Activated CD4-positive, alpha-beta T cell treated with anti-CD3 and anti-CD28 coated beads, Interleukin-2, Interleukin-4, amounts not matched to agents 100 ng/mL and 50 ng/mL, durations not matched to agents 16 hours and 8 hours (primary cell): ENCODE data around the gene RILP.

Experiments
- DNase-seq: peaks from one replicate; pipeline ENCODE4 v3.0.0-alpha.2; 2020; ENCODE audit warnings: low spot score

Gene RILP

GRCh38 chr17:1629504-1630310, 20.0 kb downstream of the RILP start:
- DNase-seq: peak; percentile 75

DNA sequence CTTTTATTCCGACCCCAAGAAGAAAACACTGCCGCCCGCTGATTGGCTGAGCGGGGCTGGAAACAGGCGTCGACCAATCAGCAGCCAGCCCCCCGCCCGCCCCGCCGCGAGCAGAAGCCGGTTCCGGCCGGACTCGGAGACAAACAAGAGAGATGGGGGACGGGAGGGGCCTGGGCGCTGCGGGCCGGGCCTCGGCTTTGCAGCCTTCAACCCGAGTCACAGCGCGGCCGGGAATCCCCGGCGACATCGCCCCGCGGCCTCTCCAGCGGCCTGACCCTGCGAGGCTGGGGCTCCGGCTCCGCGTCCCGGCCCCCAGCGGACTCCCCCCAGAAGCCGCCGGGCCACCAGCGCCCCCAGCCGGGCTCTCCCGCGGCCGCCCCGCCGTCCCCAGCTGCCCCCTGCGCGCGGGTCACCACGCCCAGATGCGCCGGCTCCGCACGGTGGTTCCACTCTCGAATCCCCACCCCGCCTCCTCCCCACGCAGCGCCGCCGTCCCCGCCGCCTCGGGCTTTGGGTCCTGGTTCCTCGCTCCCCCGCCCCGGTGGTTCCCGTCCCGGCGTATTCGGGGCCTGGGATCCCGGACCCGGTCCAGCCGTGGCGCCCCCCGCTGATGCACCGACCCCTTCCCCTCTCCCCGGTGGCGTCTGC, 20.7 kb downstream of the RILP start:
- DNase-seq: peak; percentile 91

- peak; percentile 75 for DNase-seq
Measured at GRCh38 chr17:1627982-1628855, 21.4 kb downstream of the RILP start, which contains the start of gene SLC43A2. Gene SLC43A2 (minus strand): TSS chr17:1628834. CDS start chr17:1627874, 960 bp downstream.

GRCh38 chr17:1627182-1627981, 22.3 kb downstream of the RILP start:
- no peak for DNase-seq

GRCh38 chr17:1626333-1626732, 23.3 kb downstream of the RILP start:
- no peak for DNase-seq

- no peak for DNase-seq
Measured at GRCh38 chr17:1625581-1625980, 24.1 kb downstream of the RILP start.

DNA sequence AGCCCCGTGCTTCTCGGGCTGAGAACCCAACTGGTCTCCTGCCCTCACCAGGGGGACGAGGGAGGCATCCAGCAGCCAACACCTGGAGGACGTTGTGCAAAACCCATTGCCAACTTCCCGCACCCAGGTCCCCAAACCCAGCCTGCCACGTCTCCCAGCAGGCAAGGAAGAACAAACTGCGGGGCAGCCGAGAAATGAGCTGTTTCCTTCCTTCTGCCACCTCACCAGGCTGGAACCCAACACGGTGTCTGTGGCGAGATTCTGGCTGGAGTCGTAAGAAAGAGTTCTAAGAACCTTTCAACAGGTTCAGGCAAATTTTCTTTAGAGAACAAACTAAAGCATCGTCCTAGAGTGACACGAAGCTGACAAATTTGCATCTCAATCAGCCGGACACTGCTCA, 24.6 kb downstream of the RILP start:
- DNase-seq: no peak

- DNase-seq: no peak
Measured at GRCh38 chr17:1624650-1625049, 25.0 kb downstream of the RILP start.

GRCh38 chr17:1623057-1623630, 26.5 kb downstream of the RILP start:
- no peak for DNase-seq

DNA sequence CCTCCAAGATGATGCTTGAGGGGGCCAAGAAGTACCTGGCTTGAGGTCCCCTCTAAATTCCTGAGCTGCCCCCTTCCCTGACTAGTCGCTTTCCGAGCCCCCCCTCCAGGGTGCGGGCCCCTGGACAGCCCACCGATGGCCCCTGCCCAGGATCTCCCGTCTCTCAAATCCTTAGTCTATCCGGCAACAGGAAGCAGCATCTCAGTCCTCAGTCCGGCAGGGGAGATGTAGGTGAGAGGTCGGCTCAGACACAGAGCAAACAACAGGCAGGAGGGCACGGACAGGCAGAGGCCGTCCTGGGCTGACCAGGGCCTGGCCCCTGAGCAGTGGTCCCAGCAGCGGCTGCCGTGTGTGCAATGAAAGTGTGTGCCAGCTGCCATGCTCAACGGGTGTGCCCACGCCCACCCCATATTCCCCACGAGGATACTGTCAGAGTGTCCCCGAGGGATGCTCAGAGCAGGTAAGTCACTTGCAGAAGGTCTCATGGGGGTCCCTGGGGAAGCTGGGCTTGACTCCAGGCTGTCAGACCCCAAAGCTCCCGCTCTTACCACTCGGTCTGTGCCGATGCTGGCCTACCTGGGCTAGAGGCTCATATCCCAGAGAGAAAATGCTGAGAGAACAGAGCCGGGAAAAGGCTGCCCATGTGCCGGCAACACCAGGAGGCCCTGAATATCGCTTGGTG, 28.3 kb downstream of the RILP start:
- DNase-seq: no peak

DNA sequence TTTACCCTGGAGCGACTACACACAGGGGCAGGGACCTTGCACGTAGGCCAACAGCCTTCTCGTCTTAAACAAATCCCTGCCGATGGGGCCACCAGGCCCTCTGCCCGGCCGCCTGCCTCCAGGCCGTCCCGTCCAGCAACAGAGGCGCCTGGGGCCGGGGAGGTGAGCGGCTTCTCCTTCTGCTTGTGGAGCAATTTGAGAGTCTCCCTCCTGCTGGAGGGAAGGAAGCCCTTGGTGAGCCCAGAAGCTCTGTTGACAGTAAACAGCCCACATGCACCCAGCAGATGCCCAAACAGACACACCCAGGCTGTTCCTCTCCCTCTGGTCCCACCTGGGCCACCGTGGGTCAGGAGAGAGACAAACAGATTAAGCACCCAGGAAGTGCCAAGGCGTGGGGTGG, 29.2 kb downstream of the RILP start:
- no peak for DNase-seq

- DNase-seq: no peak
Measured at GRCh38 chr17:1617620-1618174, 32.0 kb downstream of the RILP start.

DNA sequence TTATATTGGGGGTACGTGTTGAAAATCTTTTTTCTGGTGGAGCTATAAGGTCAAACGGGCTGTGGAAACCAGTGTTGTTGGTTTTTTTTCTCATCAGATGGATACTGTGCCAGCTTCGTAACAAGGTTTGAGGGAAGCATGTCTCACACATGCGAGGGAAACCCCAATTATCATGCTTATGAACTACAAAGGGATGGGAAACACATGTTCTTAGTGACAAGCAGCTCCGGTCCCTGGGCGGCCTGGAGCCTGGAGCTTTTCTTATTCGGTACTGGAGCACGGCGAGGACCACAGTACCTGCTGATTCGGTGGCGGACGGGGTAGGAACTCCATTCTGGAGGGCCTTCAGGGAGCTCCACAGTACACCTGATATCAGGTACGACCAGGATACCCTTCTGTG, 33.6 kb downstream of the RILP start:
- no peak for DNase-seq

DNA sequence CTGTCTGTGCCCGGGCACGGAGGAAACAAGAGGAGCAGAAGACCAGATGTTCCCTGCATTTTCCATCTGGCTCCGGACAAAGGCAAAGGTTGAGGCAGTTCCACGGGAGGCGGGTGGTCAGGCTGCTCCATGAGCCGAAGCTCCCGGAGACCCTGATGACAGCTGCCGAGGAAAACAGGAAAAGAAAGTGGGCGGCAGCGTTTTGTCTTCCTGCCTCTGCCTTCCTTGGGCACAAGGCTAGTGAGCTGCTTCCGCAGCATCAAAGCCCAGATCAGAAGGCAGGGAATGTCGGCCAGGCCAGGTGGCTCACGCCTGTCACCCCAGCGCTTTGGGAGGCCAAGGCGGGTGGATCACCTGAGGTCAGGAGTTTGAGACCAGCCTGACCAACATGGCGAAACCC, 37.3 kb downstream of the RILP start:
- DNase-seq: no peak

- DNase-seq: no peak
Measured at GRCh38 chr17:1611715-1612114, 38.0 kb downstream of the RILP start.

- no peak for DNase-seq
Measured at GRCh38 chr17:1608676-1609075, 41.0 kb downstream of the RILP start.

GRCh38 chr17:1607971-1608320, 41.7 kb downstream of the RILP start:
- DNase-seq: no peak

GRCh38 chr17:1606352-1606985, 43.2 kb downstream of the RILP start:
- DNase-seq: no peak

DNA sequence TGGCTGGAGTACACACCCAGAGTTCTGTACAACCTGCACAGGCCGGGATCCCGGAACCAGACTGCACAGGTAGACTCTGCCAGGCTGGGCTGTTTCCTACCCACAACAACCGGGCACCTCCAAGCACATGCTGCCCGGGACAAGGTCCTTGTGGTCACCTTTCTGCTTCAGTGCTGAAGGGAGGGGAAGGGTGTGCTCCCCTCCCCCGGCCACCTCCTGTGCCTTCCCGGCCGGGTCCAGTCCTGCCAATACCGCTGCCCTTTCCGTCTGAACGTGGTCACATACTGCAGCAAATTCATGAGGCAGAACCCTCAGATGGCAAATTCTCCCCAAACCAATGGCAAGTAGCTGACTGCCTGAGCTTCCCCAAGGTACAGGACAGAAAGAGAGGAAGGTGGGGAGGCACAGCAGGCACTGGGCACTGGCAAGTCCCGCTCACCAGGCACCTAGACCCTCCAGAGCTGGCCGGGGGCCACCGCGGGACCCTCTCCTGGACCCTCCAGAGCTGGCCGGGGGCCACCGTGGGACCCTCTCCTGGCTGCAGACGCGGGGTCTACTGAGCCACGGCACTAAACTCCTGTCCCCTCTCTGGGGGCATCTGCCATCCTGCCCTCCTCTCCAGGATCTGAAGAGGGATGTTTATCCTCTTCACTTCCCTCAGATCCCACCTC, 43.9 kb downstream of the RILP start:
- no peak for DNase-seq
